ENCODE results near the gene LRRC4C.

LRRC4C gene

DNA sequence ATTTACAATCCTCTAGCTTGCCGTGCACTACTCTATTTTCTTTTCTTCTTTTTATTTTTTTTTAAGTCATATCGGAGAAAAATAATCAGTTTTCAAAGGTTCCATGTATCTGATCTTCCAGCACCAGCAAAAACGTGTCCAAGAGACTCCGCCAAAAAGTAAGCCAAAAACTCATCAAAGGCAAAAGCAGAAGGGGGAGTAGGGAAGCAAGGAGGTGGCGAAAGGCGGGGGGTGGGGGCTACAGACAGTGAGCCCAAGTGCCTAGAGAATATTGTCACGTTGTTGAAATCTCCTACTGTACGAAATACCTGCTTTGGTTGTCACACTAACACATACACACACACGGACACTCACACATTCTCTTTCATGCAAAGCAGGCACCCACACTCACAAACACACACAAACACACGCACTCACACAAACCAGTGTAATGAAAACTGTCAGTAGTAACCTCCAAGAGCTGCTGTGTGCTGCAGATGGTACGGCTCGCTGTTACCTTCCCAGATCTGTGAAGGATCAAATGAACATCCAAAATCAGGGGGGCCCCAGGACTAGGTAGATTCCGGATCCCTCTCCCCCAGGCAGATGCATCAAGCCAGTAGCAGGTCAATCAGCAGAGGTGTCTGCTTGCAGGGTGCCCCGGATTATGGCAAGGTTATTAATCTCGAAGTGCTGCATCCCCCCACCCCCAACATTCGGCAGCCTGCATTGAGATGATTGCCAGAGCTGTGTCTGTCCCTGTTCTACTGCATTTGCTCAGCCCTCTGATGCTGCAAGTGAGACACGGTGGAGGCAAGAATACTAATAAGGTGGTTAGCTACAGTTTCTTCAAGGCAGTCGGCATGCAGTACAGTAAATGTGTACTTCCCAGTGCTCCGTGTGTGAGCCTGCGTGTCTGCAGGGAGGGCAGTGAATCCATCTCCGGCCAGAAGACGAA, at the start of gene LRRC4C:
TSS of gene LRRC4C (minus strand) at position 188 of the 937 bp plus-strand sequence.
- DNase-seq = no peak

GRCh38 chr11:41508121-41508520, 48.7 kb upstream of the LRRC4C start:
- no peak for DNase-seq

DNA sequence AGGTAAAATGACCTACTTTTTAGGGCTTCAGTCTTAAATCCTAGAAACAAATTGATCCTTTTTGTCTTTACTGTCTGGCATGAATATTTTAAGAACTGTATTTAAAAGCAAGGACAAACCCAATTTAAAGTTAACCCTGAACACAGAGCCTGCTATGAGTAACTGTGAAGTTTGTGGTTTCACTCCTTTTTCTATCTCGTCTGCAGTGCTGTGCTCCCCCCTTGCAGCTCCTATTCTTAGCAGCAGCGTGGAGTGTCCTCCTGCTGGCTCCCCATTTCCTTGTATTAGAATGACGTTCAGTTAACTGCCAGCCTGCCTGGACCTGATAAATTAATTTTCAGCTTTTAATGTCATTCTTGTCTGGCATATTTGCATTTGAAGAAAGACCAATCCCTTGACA, 40.0 kb upstream of the LRRC4C start:
- no peak for DNase-seq

GRCh38 chr11:41498726-41499125, 39.3 kb upstream of the LRRC4C start:
- peak; percentile 7 for DNase-seq

- DNase-seq = no peak
Measured at GRCh38 chr11:41497974-41498373, 38.5 kb upstream of the LRRC4C start.

DNA sequence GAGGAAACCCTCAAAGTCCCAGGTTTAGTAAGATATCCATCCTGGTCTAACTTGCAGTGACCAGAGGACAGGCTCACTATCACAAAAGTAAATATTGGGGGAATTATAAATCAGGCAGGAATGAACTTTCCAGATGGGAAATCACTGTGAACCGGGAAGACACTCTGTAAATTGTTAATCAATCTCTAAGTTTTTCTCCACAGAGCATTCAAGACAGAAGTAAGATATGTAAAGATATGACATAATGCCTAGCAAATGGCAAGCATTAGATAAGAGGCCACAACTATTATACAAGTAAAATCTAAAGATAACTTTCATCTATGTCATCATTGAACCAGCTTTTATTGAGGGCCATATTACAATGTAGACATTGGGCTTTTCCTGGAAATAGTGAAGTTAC, 35.3 kb upstream of the LRRC4C start:
- no peak for DNase-seq

GRCh38 chr11:41486424-41486823, 27.0 kb upstream of the LRRC4C start:
- no peak for DNase-seq

DNA sequence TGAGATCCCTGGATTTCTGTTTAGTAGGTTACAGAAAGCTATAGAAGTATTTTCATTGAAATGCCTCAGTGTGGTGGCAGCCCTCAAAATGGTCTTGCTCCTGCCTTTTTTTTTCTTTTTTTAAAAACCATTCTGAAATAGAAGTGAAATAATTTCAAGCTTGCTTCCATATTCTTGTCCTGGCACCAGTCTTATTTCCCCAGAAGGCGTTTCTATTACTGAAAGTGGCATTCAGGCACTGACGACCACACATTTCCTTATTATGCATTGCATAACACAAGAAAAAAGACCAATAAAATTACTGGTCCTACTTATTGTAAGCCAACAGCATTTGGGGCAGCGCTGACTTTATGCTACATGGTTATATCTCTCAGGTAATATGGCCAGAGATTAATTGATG, 24.5 kb upstream of the LRRC4C start:
- DNase-seq = no peak

DNA sequence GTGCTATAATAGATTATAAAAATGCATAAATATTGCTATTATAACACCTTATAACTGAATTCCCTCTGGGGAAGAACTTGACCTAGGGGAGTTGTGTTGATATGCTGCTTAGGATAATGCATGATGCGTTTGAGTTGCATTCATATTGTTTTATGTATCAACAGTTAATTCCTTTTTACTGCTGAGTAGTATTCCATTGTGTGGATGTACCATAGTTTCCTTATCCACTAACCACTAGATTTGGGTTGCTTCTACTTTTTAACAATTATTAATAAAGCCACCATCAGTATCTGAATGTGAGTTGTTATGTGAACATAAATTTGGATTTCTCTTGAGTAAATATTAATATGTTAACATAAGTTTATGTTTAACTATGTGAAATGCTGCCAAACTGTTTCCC, 19.7 kb upstream of the LRRC4C start:
- no peak for DNase-seq

- DNase-seq = peak; percentile 23
Measured at GRCh38 chr11:41461057-41461681, 1.7 kb upstream of the LRRC4C start.

- DNase-seq = no peak
Measured at GRCh38 chr11:41458641-41459040, 811 bp downstream of the LRRC4C start.

GRCh38 chr11:41458154-41458553, 1.3 kb downstream of the LRRC4C start:
- no peak for DNase-seq

DNA sequence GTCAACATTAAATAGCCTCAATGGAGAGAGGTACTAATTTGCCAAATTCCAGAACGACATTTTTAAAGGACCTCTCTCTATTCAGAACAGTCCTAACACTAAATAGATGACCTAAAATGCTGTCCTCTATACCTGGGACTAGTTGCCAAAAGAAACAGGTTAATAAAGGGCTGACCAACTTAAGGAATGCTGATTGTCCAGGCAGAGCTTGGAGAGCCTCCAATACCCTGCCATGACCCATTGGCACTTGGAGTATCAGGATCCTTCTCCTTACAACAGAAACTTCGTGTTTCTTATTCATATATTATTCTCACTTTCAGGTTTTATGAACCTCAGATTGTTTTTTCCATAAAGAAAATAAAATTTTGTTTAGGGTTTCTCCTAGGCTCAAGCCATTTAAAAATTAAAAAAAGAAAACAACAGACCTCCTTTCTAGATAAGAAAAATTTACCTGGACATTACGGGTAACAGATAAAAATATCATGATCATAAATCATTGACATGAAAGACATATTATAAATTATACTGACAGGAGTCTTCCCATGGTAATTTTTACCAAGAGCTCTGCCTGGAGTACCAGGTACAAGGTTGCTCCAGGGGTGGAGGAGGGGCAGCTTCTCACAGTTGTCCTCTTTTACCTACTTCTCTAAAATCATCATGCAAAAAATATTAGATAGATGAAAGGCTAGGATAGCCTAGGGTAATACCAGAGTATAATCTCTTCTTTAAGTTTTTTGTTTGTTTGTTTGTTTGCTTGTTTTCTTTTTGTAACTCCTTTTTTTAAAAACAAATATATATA, 2.0 kb downstream of the LRRC4C start:
- DNase-seq = no peak

DNA sequence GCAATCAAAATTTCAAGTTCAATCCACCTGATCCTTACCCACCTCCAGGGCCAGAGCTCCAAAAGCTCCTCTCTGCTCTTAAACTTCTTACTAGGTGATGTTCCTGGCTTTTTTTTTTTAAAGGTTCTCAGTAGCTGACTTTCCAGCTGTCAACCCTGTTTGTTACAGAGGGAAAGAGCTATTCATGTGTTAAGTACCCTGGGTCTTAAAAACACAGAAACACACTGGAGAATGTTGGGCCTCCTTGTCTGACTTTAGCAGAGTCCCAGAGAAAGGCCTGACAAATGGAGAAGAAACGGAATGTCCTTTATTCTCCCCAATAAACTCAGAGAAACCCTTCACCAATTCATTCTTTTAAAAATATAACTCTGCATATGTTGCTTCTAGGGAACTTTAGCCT, 3.2 kb downstream of the LRRC4C start:
- no peak for DNase-seq

DNA sequence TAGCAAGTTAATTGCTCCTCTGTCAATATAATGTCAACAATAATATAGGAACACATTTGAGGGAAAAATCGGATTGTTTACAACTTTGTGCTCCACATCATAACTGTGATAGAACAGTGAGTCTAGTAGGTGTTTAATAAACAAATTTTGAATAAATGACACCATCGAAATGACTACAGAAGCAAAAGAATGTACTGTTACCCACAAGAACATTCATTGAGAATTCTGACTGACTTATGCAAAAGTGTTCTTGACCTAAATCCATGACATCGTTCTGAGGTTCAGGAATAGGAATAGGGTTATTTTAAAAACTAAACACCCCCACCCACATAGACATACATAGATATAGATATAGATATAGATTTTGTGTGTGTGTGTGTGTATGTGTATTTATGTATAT, 8.4 kb downstream of the LRRC4C start:
- no peak for DNase-seq

GRCh38 chr11:41449483-41450050, 9.9 kb downstream of the LRRC4C start:
- DNase-seq = no peak

DNA sequence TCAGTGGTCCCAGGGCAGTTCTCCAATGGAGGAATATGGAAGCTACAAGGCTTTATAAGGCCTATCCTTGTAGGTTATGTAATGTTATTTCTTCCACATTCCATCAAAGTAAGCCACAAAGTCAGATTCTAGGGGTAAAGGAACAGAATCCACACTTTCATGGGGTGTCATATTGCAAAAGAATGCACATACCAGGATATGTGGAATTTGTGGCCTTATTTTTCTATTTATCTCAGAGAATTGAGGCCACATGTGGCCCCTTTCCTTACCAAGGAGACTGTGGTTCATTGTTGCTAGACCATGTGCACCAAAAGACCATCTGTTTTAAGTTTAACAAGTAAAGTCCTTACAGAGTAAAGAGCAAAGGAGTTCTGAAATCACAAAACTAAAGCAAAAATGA, 12.9 kb downstream of the LRRC4C start:
- no peak for DNase-seq

- no peak for DNase-seq
Measured at GRCh38 chr11:41446107-41446506, 13.3 kb downstream of the LRRC4C start.

GRCh38 chr11:41437006-41437490, 22.4 kb downstream of the LRRC4C start:
- DNase-seq = no peak

DNA sequence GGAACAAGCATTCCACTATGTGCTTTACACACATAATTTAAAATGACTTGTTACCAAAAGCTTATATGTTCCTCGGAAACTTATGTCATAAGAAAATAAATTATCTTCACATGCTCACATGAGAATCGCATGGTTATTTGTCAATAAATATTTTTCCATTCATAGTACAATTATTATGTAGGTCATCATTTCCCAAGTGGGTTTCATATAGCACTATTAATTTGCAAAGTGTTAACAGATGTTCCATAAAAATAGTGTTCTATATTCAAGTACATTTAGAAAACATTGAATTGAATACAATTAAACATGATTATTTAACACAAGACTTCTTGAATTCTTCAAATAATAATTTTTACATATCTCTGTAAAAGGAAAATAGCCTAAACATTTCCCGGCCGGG, 23.9 kb downstream of the LRRC4C start:
- DNase-seq = no peak

GRCh38 chr11:41431784-41432183, 27.7 kb downstream of the LRRC4C start:
- DNase-seq = peak; percentile 13

DNA sequence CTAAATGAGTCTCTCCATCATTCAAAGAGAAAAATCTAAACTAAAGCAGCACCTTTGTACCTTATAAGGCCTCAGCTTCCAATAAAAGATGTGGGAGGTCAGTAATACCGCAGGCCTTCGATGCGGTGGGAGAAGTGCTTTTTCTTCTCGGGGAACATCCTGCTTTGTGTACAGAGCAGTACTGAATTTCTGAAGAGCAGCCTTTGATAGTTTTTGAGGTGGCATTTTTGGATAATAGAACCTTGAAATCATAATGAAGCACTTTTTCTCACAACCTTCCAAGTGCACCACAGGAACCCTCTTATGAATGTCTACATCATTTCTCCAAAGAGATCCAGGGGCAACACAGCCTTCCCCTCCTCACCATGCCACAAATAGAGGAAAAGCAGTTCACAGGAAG, 39.6 kb downstream of the LRRC4C start:
- DNase-seq = no peak
